B cell (primary cell): ENCODE measurements around the gene MED20. TPM values are rescaled to one million over a fixed set of nuclear protein-coding genes. Genes with fewer than 3 reads are reported as not detected.

Experiments used
- ATAC-seq: fragments of 200-7000 bp; cut with Tn5 transposase; one replicate; pipeline ENCODE4 v1.10.0; 2021; ENCODE audit warnings: low read depth, mild to moderate bottlenecking, moderate number of reproducible peaks, moderate library complexity
- CTCF ChIA-PET: fragments of 350-600 bp; sonication (Branson Sonifier 250); formaldehyde crosslinking; loops from one replicate; lab custom pipeline; 2021; ENCODE audit warnings: antibody characterized with exemption, inconsistent platforms; lab: Charles Lee
- POLR2A ChIA-PET: fragments of 350-600 bp; sonication (Branson Sonifier 250); formaldehyde crosslinking; loops from one replicate; lab custom pipeline; 2021; ENCODE audit warnings: antibody characterized with exemption; lab: Charles Lee
- DNase-seq: peaks from one replicate; pipeline ENCODE4 v3.0.0; 2013
- H2AFZ ChIP-seq: 2 replicates; pipeline ENCODE4 v1.6.1; 2012; ENCODE audit warnings: mild to moderate bottlenecking, low read depth, low read length; ENCODE audit not compliant: insufficient read depth, poor library complexity, severe bottlenecking
- H3K27ac ChIP-seq, 2 donors: 1 replicate in 1 of 2; 2 replicates in 1 of 2; pipeline ENCODE4 v1.5.1; 2012 to 2013; ENCODE audit warnings: low read length in 2 of 2, mild to moderate bottlenecking in 2 of 2, moderate library complexity in 1 of 2
- H3K27me3 ChIP-seq, 4 experiments: fragments of 200-600 bp in 1 of 4; sonication (generic) in 1 of 4; replicated peaks in 1 of 4; 1 replicate in 2 of 4; 2 replicates in 2 of 4; pipeline versions ENCODE4 v1.6.1 to v1.7.0; 2013 to 2016; ENCODE audit warnings: low read length in 3 of 4, mild to moderate bottlenecking in 2 of 4, mixed read lengths in 1 of 4, moderate library complexity in 1 of 4; ENCODE audit not compliant: insufficient read depth in 4 of 4, control insufficient read depth in 3 of 4; ENCODE audit errors: control extremely low read depth in 1 of 4
- H3K36me3 ChIP-seq, 2 experiments: replicated peaks in 1 of 2; 1 replicate in 1 of 2; 2 replicates in 1 of 2; pipeline versions ENCODE4 v1.6.1 to v1.7.1; 2013; ENCODE audit warnings: low read length in 1 of 2; ENCODE audit not compliant: insufficient read depth in 2 of 2, control insufficient read depth in 1 of 2; ENCODE audit errors: control extremely low read depth in 1 of 2, extremely low read depth in 1 of 2
- H3K4me1 ChIP-seq, 2 donors: fragments of 200-600 bp in 1 of 2; sonication (generic) in 1 of 2; 1 replicate in 1 of 2; 2 replicates in 1 of 2; pipeline versions ENCODE4 v1.5.1 to v1.6.1; 2013 to 2017; ENCODE audit warnings: low read length in 2 of 2; ENCODE audit not compliant: control insufficient read depth in 2 of 2, insufficient read depth in 2 of 2
- H3K4me2 ChIP-seq: replicated peaks from 2 replicates; pipeline ENCODE3; 2012; ENCODE audit warnings: mild to moderate bottlenecking, low read depth, low read length; ENCODE audit not compliant: poor library complexity, severe bottlenecking
- H3K4me3 ChIP-seq, 5 experiments: fragments of 200-600 bp in 1 of 5; sonication (generic) in 1 of 5; 1 replicate in 3 of 5; 2 replicates in 2 of 5; pipeline versions ENCODE4 v1.5.1 to v1.7.0; 2011 to 2016; ENCODE audit warnings: low read length in 4 of 5, mild to moderate bottlenecking in 4 of 5, low read depth in 2 of 5, control low read depth in 1 of 5, moderate library complexity in 1 of 5; ENCODE audit not compliant: insufficient read depth in 1 of 5; ENCODE audit errors: control extremely low read depth in 1 of 5, extremely low read depth in 1 of 5
- H3K79me2 ChIP-seq: fragments of 200-600 bp; sonication (generic); one replicate; pipeline ENCODE4 v1.6.0; 2016; ENCODE audit warnings: low read length; ENCODE audit not compliant: control insufficient read depth, insufficient read depth
- H3K9ac ChIP-seq: fragments of 200-600 bp; sonication (generic); 2 replicates; pipeline ENCODE4 v1.6.1; 2017; ENCODE audit warnings: mild to moderate bottlenecking, low read length, moderate library complexity
- H3K9me3 ChIP-seq, 3 donors: one replicate each; pipeline versions ENCODE4 v1.6.1 to v1.7.1; 2013; ENCODE audit warnings: low read length in 2 of 3; ENCODE audit not compliant: control insufficient read depth in 2 of 3, insufficient read depth in 1 of 3; ENCODE audit errors: control extremely low read depth in 1 of 3
- H4K20me1 ChIP-seq: 2 replicates; pipeline ENCODE4 v1.6.0; 2012; ENCODE audit warnings: mild to moderate bottlenecking, low read length; ENCODE audit not compliant: insufficient read depth, control insufficient read depth, poor library complexity, severe bottlenecking
- H3K27ac Mint-ChIP-seq: one replicate; pipeline ENCODE4 v1.8.0; 2021; ENCODE audit warnings: mixed read lengths
- H3K27me3 Mint-ChIP-seq: one replicate; pipeline ENCODE4 v1.8.0; 2021; ENCODE audit warnings: mixed read lengths
- H3K4me1 Mint-ChIP-seq: one replicate; pipeline ENCODE4 v1.8.0; 2021; ENCODE audit warnings: mixed read lengths
- H3K4me3 Mint-ChIP-seq: one replicate; pipeline ENCODE4 v1.8.0; 2021; ENCODE audit warnings: mixed read lengths
- H3K9me3 Mint-ChIP-seq: one replicate; pipeline ENCODE4 v1.8.0; 2022; ENCODE audit warnings: mixed read lengths; ENCODE audit not compliant: insufficient read depth
- CTCF ChIP-seq: fragments of 200-600 bp; IDR thresholded peaks from one replicate; pipeline ENCODE4 v1.8.0; 2022; ENCODE audit warnings: antibody characterized with exemption, mild to moderate bottlenecking
- EZH2 ChIP-seq: IDR thresholded peaks from 2 replicates; pipeline ENCODE4 v1.6.1; 2012; ENCODE audit warnings: borderline replicate concordance, low read depth, mild to moderate bottlenecking, moderate library complexity, low read length; ENCODE audit not compliant: insufficient read depth, poor library complexity, severe bottlenecking
- WGBS: methylation state at CpG from one replicate; pipeline ENCODE4 v1.1.5; 2013; ENCODE audit warnings: missing lambda C conversion rate; ENCODE audit not compliant: insufficient coverage; 5-methylcytosine and 5-hydroxymethylcytosine counted together
- intact Hi-C: fragments of 100-400 bp; cut with micrococcal nuclease; formaldehyde crosslinking; loops from one replicate; pipeline ENCODE4 v1.10.0; 2022
- polyA plus RNA-seq: library from polyadenylated mRNA; depleted of rRNA; stranded (reverse); fragments of >200 nt; gene quantifications from 2 replicates; pipeline ENCODE4 v1.2.3, GENCODE V29; 2012
- total RNA-seq, 2 donors: library from RNA; stranded (reverse); fragments of 120-200 nt in 1 of 2; gene quantifications; 1 replicate in 1 of 2; 2 replicates in 1 of 2; pipeline versions ENCODE4 v1.2.3 to v1.2.4, GENCODE V29; 2013 to 2022

The MED20 gene
- total and polyA plus RNA-seq, 2 donors (not counting 1 experiment from before 2014, with no cell fraction given) = 4.6 to 18.2 TPM

DNA sequence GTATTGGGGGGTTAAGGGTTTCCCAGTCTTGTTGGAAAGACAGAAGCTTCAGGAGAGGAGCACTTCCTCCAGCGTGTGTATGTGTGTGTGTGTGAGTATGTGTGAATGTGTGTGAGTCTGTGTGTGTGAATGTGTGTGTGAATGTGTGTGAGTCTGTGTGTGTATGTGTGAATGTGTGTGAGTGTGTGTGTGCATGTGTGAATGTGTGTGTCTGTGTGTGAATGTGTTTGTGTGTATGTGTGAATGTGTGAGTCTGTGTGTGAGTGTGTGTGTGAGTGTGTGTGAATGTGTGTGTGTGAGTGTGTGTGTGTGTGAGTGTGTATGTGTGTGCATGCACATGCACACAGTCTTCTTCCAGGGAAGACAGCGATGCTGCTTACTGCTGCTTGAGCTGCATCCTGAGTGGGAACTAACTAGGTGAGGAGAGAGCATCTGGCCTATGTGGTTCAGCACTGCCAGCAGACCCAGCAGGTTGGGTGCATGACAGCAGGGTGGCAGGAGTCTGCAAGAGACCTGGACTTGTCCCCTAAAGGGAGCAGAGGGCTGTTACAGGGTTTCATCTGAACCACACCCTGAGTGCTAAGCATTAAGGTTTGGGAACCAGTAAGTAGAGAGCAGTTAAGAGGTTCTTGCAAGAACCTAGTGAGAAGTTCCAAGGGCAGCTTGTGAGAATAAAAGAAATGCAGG lies 43.4 kb upstream of the MED20 start:
- H3K4me3 ChIP-seq = no peak overlapping the region
- H3K27me3 ChIP-seq = no peaks in the 10 kb centered on the region
- TF ChIP-seq EZH2 (no peak), CTCF (no peak)
- ATAC-seq (no peak), DNase-seq (no peak)
- H3K9me3 Mint-ChIP-seq = no peaks in the 10 kb centered on the region
- H3K9ac ChIP-seq = no peak overlapping the region
- CTCF ChIA-PET = interaction anchor here (0.9 to 1.3 kb wide), 4 partner anchors 28 to 140 kb away, joined by 3 to 4 read pairs (median 4); no protein-coding TSS in a partner anchor
- peak overlapping the region; percentile 0 for H3K27ac Mint-ChIP-seq
- POLR2A ChIA-PET = interaction anchor here (0.7 kb wide), 1 partner anchor 16 kb away, joined by 9 read pairs; no protein-coding TSS in a partner anchor
- H3K4me3 Mint-ChIP-seq = no peak overlapping the region
- H3K79me2 ChIP-seq = peaks cover 99% of the 10 kb centered on the region
- no peaks in the 10 kb centered on the region for H3K9me3 ChIP-seq
- H3K36me3 ChIP-seq = peaks cover 0 to 30% of the 10 kb centered on the region in 2 experiments
- peaks cover 97% of the 10 kb centered on the region for H4K20me1 ChIP-seq
- H3K4me1 ChIP-seq = no peaks in the 10 kb centered on the region
- intact Hi-C loops = no loop called here
- no peaks in the 10 kb centered on the region for H3K27me3 Mint-ChIP-seq
- H3K4me2 ChIP-seq = no peak overlapping the region
- H3K27ac ChIP-seq = no peak overlapping the region
- H2AFZ ChIP-seq = no peak overlapping the region
- H3K4me1 Mint-ChIP-seq = peaks cover 32% of the 10 kb centered on the region
- WGBS = 90% methylated on average over 2 of the region's 2 CpGs

GRCh38 chr6:41963371-41963770 lies 42.4 kb upstream of the MED20 start:
- ChIA-PET POLR2A (no interaction called here), CTCF (interaction anchor here (0.9 to 1.3 kb wide), 4 partner anchors 27 to 141 kb away, joined by 3 to 4 read pairs (median 4); no protein-coding TSS in a partner anchor)
- TF ChIP-seq EZH2 = no peak
- TF ChIP-seq CTCF = no peak
- ATAC-seq (no peak), DNase-seq (no peak)
- Mint-ChIP-seq H3K4me3 (no peak overlapping the region), H3K27ac (peak overlapping the region; percentile 32), H3K27me3 (no peaks in the 10 kb centered on the region), H3K9me3 (no peaks in the 10 kb centered on the region), H3K4me1 (peaks cover 39% of the 10 kb centered on the region)
- no peaks in the 10 kb centered on the region for H3K9me3 ChIP-seq
- intact Hi-C loops = no loop called here
- no peak overlapping the region for H3K4me2 ChIP-seq
- H3K9ac ChIP-seq = no peak overlapping the region
- no peak overlapping the region for H3K27ac ChIP-seq
- peaks cover 99% of the 10 kb centered on the region for H3K79me2 ChIP-seq
- H3K27me3 ChIP-seq = no peaks in the 10 kb centered on the region
- H4K20me1 ChIP-seq = peaks cover 99% of the 10 kb centered on the region
- no peak overlapping the region for H2AFZ ChIP-seq
- 80% methylated on average over 1 of the region's 1 CpG for WGBS
- no peaks in the 10 kb centered on the region for H3K4me1 ChIP-seq
- H3K36me3 ChIP-seq = peaks cover 0 to 33% of the 10 kb centered on the region in 2 experiments
- H3K4me3 ChIP-seq = no peak overlapping the region
